GM21786 (cell line): Measurements from ENCODE around the gene TNPO2.

Source experiments
- ATAC-seq: cut with Tn5 transposase; IDR thresholded peaks from one replicate; pipeline ENCODE4 v1.9.1; 2021; ENCODE audit not compliant: unreplicated experiment

The TNPO2 gene

GRCh38 chr19:12652219-12652618 is 71.5 kb downstream of the TNPO2 start:
- no peak for ATAC-seq

GRCh38 chr19:12649941-12650340 is 73.8 kb downstream of the TNPO2 start:
- no peak for ATAC-seq
